NCI-H226 (cell line): ENCODE data around the gene ALKAL2.

Source experiments
- DNase-seq: peaks from one replicate; pipeline ENCODE4 v3.0.0-alpha.2; 2015

The ALKAL2 gene

DNA sequence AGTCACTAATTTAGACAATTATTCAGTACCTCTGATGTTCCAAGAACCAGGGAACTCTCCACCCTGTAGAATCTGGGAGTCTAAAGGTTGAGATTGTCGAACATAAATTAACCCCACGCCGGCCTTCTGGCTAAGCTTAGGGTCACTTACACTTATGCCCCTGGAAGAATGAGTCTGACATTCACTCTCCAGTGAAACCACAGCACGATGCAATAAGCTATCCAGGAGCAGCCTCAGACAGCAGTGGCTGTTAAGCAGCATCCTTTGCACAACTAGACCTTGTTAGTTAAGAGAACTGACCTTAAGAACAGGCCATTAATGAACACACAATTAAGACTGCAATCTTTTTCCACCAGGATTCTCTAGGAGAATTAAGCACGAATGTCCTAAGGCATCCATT is 49.0 kb downstream of the ALKAL2 start:
- no peak for DNase-seq

DNA sequence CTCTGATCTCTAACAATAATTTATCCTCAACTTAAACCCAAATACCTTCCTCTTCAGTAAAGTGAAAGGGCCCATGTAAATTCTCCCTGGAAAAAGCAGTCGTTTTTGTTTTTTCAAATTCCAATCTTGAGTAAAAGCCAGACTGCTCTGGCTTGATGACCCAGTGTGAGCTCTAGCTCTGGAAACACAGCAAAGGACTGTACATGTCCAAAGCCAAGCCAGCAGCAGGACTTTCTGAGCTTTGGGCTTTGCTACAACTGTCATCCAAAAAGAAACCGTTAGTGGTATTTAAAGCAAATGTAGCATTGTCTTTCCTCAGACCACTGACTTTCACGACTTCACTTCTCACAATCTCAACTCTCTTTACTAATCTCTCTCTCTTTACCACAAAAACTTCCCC is 49.5 kb downstream of the ALKAL2 start:
- DNase-seq, result no peak

DNA sequence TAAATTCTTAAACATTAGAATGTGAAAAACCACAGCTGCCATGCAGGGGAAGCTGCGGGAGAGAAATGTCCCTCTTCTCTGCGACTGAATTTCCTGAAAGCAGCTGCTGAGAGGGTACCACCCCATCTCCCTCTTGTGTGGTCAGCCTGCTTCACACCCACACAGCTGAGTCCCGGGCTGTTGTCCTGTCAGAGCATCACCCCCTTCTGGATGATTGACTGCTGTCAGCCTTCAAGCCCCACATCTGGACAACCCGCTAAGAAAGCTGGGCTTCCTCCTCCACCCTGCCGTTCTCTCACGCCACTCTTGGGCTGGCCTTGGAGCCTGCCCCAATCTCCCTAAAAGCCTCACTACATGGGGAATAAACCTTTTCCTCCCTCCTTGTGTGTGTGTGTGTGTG is 50.0 kb downstream of the ALKAL2 start:
- DNase-seq, result no peak

DNA sequence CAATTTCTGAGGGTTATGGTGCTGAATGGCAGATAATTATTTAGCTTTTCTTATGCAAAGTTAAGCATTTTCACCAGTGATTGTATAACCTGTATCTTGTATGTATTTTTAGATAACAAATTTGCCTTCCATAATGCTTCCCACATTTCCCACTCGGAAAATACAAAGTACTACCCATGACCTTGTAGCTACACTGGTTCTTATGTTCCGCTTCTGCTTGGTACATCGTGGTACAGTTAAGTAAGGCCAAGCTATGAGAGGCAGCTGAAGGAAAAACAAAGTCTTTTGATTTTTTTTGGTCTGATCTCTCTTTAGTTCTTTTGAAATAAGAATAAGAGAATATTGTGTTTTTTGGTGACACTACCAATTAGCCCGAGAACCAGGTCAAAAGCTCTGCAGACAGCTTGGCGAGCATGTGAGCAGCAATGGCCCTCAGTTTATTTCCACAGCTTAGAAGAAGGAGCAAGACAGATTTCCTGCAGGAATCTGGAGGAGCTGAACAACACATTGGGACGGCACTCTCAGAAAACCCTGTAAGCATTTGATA is 50.8 kb downstream of the ALKAL2 start:
- DNase-seq, result no peak

GRCh38 chr2:234421-234820 is 53.5 kb downstream of the ALKAL2 start:
- DNase-seq, result no peak

DNA sequence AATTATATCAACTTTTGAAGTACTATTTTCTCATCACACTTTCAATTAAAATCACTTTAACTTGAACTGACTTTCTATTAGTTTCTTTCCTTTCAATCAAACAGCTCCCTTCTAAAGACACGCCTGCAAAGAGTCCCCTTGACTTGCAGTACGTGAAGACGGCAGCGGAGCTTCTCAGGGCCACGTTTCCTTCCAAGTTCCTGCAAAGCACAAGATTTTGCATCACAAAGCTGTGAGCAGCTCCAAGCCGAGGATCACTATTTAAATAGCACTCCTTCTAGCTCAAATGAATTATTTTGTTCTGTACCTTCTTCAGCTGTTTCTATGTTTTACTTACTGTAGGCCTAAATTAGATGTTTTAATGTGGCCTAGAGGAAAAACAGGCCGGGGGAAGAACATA is 54.9 kb downstream of the ALKAL2 start:
- DNase-seq, result no peak

DNA sequence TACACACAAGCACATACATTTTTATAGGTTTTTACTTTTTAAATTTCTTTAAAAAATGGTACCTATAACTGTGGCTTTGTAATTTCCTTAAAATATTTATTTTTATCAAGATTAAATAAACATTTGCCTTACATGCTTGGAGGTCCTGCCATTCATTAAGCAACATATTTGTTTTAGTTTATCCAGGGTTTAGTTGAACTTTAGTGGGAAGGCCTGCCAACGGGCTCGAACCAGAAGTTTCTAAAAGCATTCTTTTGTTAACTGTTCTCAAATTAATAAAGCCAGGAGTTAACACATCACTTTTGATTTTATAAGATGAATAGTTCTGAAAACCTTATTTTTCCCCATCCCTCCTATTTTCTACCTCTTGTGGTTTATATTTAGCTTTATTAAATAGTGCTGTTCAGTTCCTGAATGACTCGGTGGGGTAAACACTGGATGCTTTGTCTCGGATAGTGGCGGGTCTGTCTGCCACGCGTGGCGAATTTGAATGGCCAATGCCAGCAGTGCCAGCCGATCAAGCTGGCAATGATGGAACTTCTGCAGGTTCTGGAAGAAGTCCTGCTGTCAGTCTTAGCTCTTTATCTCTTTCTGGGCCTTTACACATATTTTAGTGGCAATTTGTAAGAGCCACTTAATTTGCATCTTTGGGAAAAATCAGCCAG is 56.2 kb downstream of the ALKAL2 start:
- no peak for DNase-seq
